ENCODE data around the gene SLC24A1. TPM values are rescaled to one million over a fixed set of nuclear protein-coding genes. Genes with fewer than 3 reads are reported as not detected.

SLC24A1 gene

DNA sequence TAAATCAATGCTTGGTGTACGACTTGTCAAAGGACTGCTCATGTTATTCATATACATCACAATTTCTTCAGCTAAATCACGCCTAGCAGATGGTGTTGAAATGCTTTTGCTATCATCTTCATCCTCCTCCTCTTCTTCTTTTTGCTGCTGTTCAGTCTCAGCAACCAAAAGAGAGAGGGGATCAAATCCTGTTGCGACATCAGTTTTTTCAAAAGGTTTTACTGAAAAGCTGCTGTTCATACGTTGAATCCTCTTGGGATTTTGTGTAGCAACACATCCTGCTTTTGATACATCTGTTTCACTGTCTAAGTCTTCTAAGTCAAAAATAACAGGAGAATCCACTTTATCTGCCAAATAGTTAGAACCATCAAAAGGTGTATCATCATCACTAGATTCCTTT is 69.0 kb downstream of the SLC24A1 start:
- H2BK120ac ChIP-seq (ENCODE audit: low read depth, low read length) = no peak overlapping the region
- DNase-seq = no peak
- no peak overlapping the region for H3K18ac ChIP-seq (ENCODE audit: low read length)
- H3K56ac ChIP-seq (ENCODE audit: low read length) = no peak overlapping the region
- no peak overlapping the region for H4K8ac ChIP-seq (ENCODE audit: low read depth, low read length)
- H2BK15ac ChIP-seq (replicated peaks; ENCODE audit: low read depth) = no peak overlapping the region
- no peak overlapping the region for H3K27ac ChIP-seq (ENCODE audit: low read depth, low read length)
- H2AK5ac ChIP-seq (ENCODE audit: low read length) = no peak overlapping the region
- no peaks in the 10 kb centered on the region for H3K79me2 ChIP-seq (ENCODE audit: control insufficient read depth, insufficient read depth, low read length)
- WGBS (ENCODE audit: extremely low coverage, insufficient coverage, low lambda C conversion rate) = no CpG with 5 or more reads among the region's 4 CpGs
- H2BK5ac ChIP-seq (ENCODE audit: low read length) = no peak overlapping the region
- no peak overlapping the region for H3K4me3 ChIP-seq (ENCODE audit: low read length)
- no peak overlapping the region for H3K23ac ChIP-seq (ENCODE audit: low read length)
- H3K9ac ChIP-seq (ENCODE audit: low read length) = no peak overlapping the region
- H3K27me3 ChIP-seq (ENCODE audit: insufficient read depth, low read length, poor library complexity) = no peaks in the 10 kb centered on the region
- H4K5ac ChIP-seq (ENCODE audit: low read length) = no peak overlapping the region
- no peak overlapping the region for H3K4ac ChIP-seq (ENCODE audit: low read depth, low read length)
- no peaks in the 10 kb centered on the region for H3K4me1 ChIP-seq (ENCODE audit: control insufficient read depth, low read depth, low read length)
- no peak overlapping the region for H3K4me2 ChIP-seq (ENCODE audit: low read length)
- H3K79me1 ChIP-seq (ENCODE audit: low read length) = no peaks in the 10 kb centered on the region
- no peaks in the 10 kb centered on the region for H3K36me3 ChIP-seq (ENCODE audit: control insufficient read depth, insufficient read depth, low read length)

DNA sequence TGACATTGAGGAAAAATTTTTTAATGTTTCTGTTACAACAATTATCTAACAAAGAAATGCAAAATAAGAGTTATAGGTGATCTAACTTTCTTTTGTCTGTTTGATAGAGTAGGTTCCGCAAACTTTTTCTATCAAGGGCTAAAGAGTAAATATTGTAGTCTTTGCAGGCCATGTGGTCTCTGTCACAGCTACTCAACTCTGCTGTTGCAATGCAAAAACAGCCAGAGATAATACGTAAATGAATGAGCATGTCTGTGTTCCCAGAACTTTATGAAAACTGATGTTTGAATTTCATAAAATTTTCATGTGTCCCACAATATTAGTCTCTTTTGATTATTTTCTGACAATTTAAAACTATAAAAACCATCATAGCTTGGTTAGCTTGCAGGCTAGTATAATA is 73.3 kb downstream of the SLC24A1 start:
- whole genome bisulfite sequencing (ENCODE audit: extremely low coverage, insufficient coverage, low lambda C conversion rate) = no CpG with 5 or more reads among the region's 2 CpGs
- H2AK5ac ChIP-seq (ENCODE audit: low read length) = no peak overlapping the region
- H3K56ac ChIP-seq (ENCODE audit: low read length) = no peak overlapping the region
- no peak overlapping the region for H4K8ac ChIP-seq (ENCODE audit: low read depth, low read length)
- H2BK15ac ChIP-seq (replicated peaks; ENCODE audit: low read depth) = no peak overlapping the region
- no peak overlapping the region for H3K23ac ChIP-seq (ENCODE audit: low read length)
- no peak overlapping the region for H2BK120ac ChIP-seq (ENCODE audit: low read depth, low read length)
- H4K5ac ChIP-seq (ENCODE audit: low read length) = no peak overlapping the region
- H3K27ac ChIP-seq (ENCODE audit: low read depth, low read length) = no peak overlapping the region
- H3K4me2 ChIP-seq (ENCODE audit: low read length) = no peak overlapping the region
- H3K4me1 ChIP-seq (ENCODE audit: control insufficient read depth, low read depth, low read length) = no peaks in the 10 kb centered on the region
- H3K4ac ChIP-seq (ENCODE audit: low read depth, low read length) = no peak overlapping the region
- no peaks in the 10 kb centered on the region for H3K79me2 ChIP-seq (ENCODE audit: control insufficient read depth, insufficient read depth, low read length)
- no peaks in the 10 kb centered on the region for H3K79me1 ChIP-seq (ENCODE audit: low read length)
- no peaks in the 10 kb centered on the region for H3K36me3 ChIP-seq (ENCODE audit: control insufficient read depth, insufficient read depth, low read length)
- no peaks in the 10 kb centered on the region for H3K27me3 ChIP-seq (ENCODE audit: insufficient read depth, low read length, poor library complexity)
- H3K18ac ChIP-seq (ENCODE audit: low read length) = no peak overlapping the region
- no peak overlapping the region for H3K9ac ChIP-seq (ENCODE audit: low read length)
- H3K4me3 ChIP-seq (ENCODE audit: low read length) = no peak overlapping the region
- DNase-seq = no peak
- no peak overlapping the region for H2BK5ac ChIP-seq (ENCODE audit: low read length)

Small RNA genes lying within 50 kb of the gene (small RNA-seq; reads per million reads assigned to genes)
- not detected for gene SNORD13E (ENCODE audit: insufficient read depth)
